ENCODE measurements around the gene CACNA2D3.

Gene CACNA2D3

DNA sequence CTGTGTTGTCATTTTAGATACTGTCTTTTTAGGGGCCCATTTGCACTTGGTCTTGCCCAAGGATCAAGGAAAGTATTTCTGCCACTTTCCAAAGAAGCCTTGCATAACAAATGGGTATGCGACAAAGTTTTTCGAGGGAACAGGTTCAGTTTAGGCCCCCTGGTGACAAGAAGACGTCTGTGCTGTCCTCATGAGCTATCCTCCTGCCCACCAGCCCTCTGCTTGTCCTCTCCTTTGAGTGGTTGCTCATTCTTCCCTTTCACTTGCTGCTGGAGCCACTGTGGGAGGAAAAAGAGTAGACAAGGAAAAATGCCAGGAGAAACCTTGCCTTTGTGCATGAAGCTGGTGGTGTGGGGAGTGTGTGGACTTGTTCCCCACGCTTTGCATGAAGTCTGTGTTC, 171.9 kb downstream of the CACNA2D3 start:
- no peak for DNase-seq

DNA sequence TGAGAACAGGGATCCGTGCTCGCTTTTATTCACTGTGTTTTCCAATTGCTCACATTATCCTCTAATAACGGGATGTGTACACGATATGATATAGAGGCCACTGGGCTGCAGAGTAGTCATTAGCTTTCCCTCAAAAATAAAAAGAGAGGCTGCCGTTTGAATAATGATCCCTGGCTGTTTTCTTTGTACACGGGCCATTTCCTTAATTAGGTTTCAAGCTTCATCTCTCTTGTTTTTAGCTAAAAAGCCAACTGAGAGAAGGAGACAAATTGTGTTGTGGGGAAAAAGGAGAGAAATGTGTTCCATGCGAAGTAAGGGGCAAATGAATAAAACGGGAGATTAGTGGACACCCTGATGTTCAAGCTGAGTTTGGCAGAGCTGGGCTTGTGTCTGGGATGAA, 174.2 kb downstream of the CACNA2D3 start:
- no peak for DNase-seq

DNA sequence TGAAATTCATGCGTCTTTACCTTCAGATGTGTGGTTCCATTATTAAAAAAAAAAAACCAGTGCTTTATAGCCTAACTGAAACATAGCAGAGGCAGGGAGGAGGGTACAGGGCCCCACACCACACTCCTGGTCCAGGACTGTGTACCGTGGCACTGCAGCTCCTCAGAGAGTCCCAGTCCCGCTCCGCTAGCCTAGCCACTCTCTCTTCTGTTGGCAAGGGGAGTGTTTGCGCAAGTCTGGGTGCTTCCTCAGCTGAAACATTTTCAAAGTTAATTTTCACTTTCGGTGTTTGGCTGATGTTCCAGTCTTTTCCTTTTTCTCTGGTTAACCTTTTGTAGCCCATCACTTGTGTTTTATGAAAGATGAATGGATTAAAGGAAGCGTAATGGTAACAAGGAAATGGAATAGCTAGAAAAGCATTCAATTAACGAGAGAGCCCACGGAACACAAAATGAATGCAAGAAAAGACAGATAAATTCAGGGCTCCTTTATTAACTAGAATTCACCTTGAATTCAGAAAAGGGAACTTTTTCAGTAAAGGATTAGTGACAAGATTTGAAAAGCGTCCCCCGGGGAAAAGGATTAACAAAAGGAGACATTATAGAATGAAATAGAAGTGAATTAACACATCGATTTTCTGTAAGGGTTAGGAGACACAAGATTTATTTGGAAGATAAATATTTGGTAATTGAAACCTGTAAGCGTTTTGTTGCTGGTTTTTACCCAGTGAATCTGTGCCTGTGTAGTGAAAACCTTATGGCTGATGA, 177.0 kb downstream of the CACNA2D3 start:
- no peak for DNase-seq

DNA sequence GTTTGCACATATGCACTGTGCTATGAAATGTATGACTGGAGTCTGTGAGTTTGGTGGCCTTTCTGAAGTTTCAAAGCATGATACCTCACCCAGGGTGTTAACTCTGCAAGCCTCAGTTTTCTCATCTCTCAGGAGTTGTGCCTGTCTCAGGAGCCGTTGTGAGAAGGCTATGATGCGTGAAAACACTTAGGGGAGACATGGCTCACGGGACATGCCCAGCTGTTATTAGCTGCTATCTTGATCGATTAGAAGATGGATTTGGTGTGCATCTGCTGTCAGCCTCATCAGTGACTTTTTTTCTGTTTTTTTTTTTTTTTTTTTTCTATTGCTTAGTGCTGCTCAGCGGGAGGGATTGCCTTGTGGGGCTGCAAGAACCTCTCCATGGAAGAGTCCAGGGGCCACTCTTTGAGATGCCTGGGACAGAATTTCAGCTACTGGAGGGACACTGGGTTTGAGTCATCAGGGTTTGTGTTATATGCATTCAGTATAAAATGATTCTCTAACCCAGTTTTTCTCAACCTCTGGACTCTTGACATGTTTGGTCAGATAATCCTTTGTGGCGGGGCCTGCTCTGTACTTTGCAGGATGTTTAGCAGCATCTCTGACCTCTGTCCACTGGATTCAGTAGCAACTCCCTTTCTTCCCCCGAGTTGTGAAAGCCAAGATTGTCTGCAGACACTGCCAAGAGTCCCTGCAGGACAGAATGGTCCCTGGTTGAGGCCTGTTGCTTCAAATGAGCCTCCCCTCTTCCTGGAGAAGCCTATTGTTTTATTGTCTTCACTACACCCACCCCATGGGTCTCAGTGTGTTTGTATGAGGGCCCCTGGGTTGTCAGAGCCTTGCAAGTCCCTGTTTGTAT, 181.4 kb downstream of the CACNA2D3 start:
- DNase-seq: no peak

DNA sequence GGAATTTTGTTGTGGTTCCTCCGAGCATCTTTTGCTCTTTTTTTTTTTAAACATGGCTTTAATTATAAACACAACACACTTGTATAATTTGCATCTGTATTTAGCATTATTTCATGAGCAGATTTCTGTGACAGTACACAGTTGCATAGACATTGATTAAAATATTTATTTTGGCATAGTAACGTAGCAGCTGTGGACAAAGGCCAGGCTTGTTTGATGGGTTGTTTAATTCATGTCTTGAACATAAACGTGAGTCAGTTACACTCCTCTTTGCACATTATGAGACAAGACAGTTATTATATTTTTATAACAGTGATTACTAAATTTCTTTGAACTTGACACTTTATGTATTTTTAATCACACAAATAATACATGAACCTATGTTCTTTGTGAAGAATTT, 182.5 kb downstream of the CACNA2D3 start:
- no peak for DNase-seq

DNA sequence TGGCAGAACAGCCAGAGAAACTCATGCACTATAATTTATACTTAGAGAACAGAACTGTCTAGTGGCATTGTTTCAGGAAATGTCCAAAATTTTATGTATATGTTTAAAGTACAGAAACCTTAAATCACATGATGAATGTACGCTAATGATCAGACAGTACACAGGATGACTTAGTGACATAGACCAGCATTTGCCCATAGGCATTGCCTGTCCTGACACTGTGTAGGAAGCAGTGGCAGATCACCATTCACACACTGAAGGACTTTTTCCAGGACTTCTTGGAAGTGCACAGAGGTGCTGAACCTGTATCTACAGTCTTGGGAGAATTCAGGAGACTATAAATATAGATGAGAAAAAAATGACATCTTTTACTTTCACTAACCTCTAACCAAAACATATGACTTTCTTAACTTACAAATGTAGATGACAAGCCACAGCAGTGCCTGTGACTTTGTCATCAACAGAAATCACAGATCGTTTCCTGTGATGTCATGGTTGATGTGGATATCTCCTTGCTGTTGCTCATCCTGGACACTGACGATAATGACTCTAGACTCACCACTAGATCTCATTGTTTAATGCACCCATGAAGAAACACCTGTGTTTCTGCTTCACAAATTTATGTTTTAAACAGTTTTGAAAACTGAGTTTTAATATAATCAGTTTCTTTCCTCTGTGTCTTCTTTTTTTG, 183.2 kb downstream of the CACNA2D3 start:
- DNase-seq: no peak

DNA sequence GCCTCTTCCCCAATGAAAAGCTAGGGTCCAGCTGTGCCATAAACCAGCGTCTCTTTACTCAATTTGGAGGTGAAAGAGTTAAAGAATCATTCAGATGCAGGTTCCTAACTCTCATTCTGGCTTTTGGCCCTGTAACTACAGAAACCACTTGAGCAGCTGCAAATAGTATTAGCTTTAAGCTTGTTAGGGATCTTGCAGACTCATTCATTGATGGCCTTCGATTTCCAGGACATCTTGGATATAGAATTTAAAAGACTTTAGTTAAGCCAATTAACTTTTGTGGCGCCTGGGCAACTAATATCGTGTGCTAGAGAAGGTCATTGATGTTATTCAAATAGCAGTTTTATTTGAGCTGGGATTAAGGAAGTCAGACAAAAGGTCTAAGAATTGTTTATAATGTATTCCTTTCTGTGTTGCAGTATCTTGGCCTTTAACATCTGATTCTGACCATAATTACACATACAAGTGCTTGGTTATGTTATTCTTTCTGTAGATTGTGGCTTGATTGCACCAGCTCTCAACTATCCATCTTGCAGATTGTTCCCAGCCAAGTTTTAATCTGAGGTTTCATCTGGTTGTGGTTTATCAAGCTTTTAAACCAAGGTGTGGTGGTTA, 185.3 kb downstream of the CACNA2D3 start:
- DNase-seq: no peak

DNA sequence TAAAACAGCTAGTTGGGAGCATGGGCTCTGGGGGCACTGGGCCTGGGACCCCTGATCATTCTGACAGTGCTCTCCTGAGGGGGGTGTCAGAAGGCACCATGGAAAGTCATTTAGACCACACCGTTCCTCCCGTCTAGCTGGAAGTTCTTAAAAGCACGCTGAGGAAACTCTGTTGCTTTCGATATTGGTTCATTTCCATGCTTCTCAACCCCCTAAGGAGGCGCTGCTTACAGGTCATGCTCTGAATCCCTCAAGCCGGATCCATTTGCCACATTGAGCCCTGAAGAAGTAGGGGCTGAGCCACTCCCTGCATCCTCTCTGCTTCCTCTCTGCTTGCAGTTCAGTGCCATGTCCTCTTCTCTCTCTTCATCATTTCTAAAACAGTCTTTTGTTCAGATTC, 187.2 kb downstream of the CACNA2D3 start:
- no peak for DNase-seq

DNA sequence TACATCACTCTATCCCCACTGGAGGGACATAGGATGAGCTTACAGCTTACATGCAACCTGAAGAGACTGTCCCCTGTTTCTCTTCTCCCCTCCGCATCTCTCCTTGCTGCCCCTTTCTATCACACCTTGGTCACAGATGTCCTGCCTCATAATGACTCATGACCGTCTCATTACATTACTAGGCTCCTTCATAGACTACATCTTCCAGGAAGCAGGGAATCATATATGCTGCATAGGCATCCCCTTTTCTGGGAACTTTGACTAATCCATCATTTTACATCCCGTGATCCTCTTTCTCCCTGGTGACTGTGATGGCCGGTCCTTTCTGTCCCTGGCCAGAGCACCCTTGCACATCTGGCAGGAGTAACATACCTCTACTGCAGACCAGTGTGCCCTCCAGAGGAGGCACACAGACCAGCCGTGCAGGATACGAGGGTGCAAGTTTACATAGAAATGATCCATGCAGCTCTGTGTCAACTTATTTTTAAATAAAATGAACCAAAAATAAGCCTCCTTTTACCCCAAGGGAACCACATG, 188.9 kb downstream of the CACNA2D3 start:
- DNase-seq: no peak

DNA sequence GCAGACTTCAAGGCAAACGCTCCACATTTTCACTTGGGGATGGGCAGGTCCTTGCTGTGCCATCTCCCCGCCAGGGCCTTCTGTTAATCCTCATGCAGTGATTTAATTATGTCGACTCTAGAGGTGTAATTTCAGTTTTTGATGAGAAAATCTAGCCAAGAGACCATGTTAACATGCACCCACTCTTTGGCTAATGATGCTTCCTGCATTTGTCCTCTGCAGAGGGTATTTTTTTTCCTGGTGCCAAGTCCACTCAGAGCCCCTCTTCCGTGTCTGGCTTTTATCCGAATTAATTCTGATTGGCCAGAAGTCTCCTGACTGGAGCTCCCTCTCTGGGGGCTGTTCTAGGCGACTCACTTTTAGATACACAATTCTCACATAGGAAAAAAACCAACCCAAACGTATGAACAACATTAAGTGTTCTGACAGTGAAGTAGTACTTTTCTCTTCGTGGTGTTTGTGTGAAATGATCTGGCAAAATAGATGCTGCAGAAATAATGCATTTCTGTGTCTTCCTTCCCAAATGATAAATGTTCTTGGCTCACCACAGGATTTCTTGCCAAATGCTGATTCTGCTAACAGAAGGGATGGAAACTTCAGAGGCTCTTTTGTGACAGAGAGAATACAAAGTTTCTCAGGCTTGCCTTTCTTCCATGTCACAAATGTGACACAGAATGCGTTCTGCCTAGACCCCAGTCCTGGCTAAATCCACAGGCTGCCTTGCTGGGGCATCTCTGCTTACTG, 190.0 kb downstream of the CACNA2D3 start:
- no peak for DNase-seq

DNA sequence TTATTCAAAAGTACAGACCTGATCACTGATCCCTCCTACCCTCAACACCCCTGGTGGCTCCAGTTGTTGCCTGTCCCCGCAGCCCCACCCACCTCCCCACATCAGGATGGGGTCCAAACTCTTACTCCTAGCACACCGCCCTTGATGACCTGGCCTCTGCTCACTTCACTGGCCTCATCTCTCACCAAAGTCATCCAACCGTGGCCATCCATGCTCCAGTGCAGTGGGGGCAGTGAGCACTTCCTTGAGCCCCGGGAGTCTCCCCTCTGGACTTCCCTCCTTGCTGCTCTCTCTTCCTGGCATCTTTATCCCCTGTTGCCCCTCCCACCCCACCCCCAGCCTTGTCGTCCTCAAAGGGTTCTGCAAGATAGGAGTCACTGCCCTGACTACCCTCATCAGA, 191.1 kb downstream of the CACNA2D3 start:
- DNase-seq: no peak

DNA sequence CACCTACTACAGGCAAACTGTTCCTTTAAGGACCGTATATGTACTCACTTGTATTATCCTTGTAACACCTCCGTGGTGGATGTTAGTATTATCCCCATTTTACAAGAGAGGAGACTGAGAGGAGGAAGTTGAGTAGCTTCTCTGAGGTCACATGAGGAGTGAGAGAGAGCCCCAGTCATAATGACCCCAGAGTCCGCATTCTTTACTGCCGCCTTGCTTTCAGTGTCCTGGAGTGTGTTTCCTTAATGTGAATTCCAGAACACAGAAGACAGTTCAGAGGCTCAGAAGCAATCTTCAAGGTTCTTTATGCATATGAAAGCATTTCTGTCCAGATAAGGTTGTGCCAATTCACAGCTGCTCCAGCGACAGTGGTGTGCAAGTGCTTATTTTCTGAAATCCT, 199.2 kb downstream of the CACNA2D3 start:
- DNase-seq: no peak

DNA sequence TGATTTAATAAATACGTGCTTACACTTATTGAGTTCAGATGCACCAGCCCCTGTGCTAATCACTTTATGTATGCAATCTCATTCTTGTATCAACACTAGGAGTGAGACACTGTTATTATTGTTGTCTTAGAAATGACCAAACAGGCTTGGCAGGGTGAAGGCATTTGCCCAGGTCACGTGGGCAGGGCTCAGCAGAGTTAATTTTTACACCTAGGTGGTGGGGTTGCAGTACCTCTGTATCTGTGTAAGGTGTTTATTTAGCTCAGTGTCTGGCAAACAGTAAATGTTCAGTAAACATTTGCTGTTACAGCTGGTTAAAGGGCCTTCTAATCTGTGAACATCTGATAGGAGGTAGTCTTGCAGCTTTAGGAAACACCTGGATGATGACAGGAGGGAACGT, 200.0 kb downstream of the CACNA2D3 start:
- no peak for DNase-seq

DNA sequence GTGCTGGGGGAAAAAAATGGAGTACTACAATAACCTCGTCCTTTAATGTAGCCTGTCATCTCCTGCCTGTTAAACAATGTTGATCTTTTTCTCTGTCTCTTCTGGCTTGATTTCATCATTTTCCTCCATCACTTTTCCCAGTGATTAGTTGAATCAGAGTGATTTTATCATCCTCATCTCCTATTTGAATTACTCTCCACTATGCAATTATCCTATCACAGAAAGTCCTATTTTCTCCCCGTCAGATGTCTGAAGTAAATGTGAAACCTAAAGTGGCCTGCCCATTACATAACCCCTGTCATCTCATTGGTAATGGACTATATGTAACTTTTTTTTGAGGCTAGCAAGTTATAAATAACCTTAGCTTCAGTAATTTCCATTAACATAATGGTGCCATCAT, 201.8 kb downstream of the CACNA2D3 start:
- no peak for DNase-seq

DNA sequence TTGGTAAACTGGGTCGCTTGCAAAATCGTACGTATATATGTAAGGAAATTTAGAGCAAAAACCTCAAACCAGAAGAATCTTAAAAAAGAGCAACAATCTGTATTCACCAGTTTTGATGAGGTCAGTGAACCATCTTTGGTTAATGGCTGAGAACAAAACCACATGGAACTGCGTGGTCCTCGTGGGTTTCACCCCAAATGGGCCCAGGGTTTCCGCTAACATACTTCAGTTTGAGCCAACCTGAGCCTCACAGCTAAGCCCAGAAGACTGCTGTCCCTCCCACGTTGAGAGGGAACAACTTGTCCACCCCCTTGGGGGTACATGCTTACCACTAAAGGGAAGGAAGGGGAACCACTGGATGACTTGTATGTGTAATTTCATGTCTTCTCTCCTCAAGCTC, 204.6 kb downstream of the CACNA2D3 start:
- no peak for DNase-seq

DNA sequence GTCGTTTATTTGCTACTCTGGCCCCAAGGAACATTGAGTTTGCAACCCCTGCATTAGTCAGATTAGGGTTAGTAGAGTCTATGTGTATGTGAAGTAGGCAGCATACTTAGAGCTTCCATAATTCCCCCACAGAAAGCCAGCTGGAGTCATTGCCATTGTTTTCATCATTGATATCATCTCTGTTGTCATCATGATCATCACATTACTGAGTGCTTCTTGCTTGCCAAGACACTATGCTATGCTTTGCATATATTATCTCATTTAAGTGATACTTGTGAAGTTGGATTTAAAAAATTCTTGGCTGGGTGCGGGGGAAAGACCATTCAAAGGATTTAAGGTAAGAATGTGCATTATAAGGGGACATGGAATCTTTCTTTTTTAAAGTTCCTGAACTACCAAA, 209.0 kb downstream of the CACNA2D3 start:
- DNase-seq: no peak

DNA sequence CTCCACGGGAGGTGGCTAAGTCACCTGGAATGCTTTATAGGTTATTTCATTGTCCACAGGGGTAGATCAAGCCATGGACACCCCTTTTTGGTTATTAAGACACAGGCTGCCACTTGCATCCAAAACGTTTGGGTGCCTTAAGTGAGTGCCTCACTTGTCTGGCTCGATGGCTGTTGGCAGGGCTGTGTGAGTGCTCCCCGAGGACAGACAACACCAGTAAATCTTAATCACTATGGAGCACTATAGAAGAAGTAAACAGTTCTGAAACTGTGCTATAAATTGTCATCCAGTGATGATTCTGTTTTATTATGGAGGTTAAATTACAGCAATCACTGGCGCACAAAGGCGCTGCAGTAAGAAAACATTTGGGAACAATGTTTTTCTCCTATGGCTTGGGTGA, 215.5 kb downstream of the CACNA2D3 start:
- DNase-seq: no peak

DNA sequence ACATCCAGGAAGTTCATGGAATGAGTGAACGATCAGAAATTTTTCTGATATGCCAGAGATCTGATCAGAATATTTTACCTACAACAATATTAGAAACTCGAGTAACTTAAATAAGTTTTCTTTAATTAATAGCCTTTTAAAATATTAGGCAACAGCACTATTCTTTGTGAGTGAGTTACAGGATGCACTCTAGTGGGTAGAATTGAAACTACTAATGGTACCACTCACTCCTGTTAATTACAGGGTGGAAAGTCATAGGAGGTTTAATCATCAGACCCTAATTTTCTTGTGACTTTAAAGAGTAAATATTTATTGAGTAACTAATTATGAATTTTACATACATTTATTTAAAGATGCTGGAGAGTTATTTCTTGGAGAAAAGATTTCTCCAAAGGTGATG, 217.3 kb downstream of the CACNA2D3 start:
- DNase-seq: no peak

DNA sequence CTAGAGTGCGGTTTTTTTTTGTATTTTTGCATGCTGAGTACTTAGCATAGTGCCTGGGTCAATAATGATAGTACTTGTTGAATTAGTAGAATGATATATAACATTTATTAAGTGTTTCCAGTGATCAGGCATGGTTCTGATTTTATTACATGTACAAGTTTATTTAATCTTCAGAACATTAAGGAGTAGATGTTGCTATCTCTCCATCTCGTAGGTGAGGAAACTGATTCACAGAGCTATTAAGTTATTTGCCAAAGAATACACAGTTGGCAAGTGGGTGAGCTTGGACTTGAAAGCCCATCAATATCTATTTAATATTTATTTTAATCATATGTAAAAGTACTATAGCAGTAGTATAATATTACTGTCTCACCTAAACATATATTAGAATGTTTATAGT, 219.5 kb downstream of the CACNA2D3 start:
- DNase-seq: no peak

DNA sequence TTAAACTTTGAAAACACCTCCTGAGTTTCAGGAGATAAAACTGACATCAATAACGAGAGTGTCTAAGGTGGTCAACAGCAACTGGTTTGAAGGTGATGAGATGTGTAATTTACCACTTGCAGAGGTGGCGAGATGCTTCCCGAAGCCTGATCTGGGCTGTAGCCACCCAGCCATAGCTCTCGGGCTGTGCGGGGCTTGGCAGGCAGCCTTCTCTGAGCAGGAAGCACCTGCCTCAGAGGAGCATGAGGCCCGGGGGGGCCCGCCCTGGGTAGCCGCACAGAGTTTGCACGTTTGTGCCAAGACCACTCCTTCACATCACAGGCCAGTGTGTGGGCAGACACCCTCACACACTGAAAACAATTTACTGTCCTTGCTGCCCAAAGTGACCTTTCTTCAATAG, 220.3 kb downstream of the CACNA2D3 start:
- no peak for DNase-seq

DNA sequence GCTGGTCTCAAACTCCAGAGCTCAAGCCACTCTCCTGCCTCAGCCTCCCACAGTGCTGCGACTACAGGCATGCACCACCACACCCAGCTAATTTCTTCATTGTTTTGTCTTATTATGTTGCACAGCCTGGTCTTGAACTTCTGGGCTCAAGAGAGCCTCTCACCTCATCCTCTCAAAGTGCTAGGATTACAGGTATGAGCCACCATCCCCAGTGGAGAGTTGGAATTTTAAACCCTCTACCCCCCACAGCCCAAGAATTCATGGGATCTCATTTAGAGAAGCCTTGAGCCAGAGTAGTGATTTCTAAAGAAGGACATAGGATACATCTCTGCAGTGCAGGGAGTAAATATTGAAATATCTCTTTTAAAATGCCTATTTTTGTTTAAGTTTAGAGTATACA, 221.1 kb downstream of the CACNA2D3 start:
- no peak for DNase-seq

DNA sequence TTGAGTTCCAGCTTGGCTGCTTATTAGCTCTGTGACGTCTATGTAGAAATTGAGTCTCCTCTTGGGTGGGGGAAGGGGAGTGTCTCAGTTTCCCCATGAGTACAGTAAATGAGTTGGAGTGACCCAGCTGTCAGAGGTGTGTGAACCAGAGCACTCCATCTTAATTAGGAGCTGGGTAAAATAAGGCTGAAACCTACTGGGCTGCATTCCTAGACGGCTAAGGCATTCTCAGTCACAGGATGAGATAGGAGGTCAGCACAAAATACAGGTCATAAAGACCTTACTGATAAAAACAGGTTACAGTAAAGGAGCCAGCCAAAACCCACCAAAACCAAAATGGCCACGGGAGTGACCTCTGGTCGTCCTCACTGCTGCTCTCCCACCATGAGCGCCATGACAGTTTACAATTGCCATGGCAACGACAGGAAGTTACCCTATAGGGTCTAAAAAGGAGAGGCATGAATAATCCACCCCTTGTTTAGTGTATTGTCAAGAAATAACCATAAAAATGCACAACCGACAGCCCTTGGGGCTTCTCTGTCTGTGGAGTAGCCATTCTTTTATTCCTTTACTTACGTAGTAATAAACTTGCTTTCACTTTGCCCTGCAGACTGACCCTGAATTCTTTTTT, 222.4 kb downstream of the CACNA2D3 start:
- no peak for DNase-seq
